A549 (cell line): ENCODE results near the gene ATP9B. TPM values are rescaled to one million over a fixed set of nuclear protein-coding genes. Genes with fewer than 3 reads are reported as not detected.

Experiments
- ATAC-seq, 2 experiments: fragments of 200-7000 bp in 1 of 2; fragments of >200 bp in 1 of 2; cut with Nextera tagmentation in 1 of 2; cut with Tn5 transposase in 1 of 2; 3 replicates each; pipeline versions ENCODE4 v1.8.0 to v1.9.1; 2018 to 2020; ENCODE audit warnings: mild to moderate bottlenecking in 1 of 2, moderate library complexity in 1 of 2
- CTCF ChIA-PET: fragments of 300-600 bp; sonication (Branson Sonifier 250); formaldehyde crosslinking; extraction: SDS; loops from one replicate; lab custom pipeline; 2021; ENCODE audit warnings: antibody characterized with exemption, inconsistent platforms; lab: Yijun Ruan, JAX
- POLR2A ChIA-PET: fragments of 350-600 bp; formaldehyde crosslinking; extraction: SDS; loops from one replicate; lab custom pipeline; 2021; ENCODE audit warnings: antibody characterized with exemption, inconsistent platforms; lab: Yijun Ruan, JAX
- DNase-seq, 2 experiments: peaks; one replicate each; pipeline versions ENCODE4 v3.0.0 to v3.0.0-alpha.2; 2011 to 2016; ENCODE audit warnings: low read depth in 1 of 2, low spot score in 1 of 2
- FAIRE-seq: peaks from 2 replicates; lab custom pipeline; 2011; peaks lifted over from hg19 to GRCh38; lab: Jason Lieb, UNC
- H3K27ac ChIP-seq, 2 experiments: fragments of >200 bp; sonication (Bioruptor Twin); formaldehyde crosslinking; 3 replicates each; pipeline ENCODE4 v1.5.1; 2016 to 2017
- H3K4me1 ChIP-seq: fragments of >200 bp; sonication (Bioruptor Twin); formaldehyde crosslinking; 3 replicates; pipeline ENCODE4 v1.6.1; 2016
- H3K4me2 ChIP-seq: fragments of >200 bp; sonication (Bioruptor Twin); formaldehyde crosslinking; 3 replicates; pipeline ENCODE4 v1.6.1; 2016
- H3K4me3 ChIP-seq: fragments of >200 bp; sonication (Bioruptor Twin); formaldehyde crosslinking; 3 replicates; pipeline ENCODE4 v1.5.1; 2016
- H3K9me3 ChIP-seq: fragments of >200 bp; sonication (Bioruptor Twin); formaldehyde crosslinking; 3 replicates; pipeline ENCODE4 v1.6.1; 2016
- CBX2 ChIP-seq: fragments of 200-600 bp; sonication (generic); IDR thresholded peaks from 2 replicates; pipeline ENCODE4 v1.6.1; 2016; ENCODE audit warnings: low read depth, mild to moderate bottlenecking, borderline replicate concordance
- CBX8 ChIP-seq: fragments of 200-600 bp; sonication (generic); IDR thresholded peaks from 2 replicates; pipeline ENCODE4 v1.6.1; 2016
- CHD2 ChIP-seq: fragments of 150-350 bp; IDR thresholded peaks from 2 replicates; pipeline ENCODE4 v1.6.1; 2014; ENCODE audit warnings: low read length; ENCODE audit not compliant: partially characterized antibody
- CHD4 ChIP-seq: fragments of 200-600 bp; sonication (generic); IDR thresholded peaks from 2 replicates; pipeline ENCODE4 v1.6.1; 2016; ENCODE audit warnings: antibody characterized with exemption, mild to moderate bottlenecking, borderline replicate concordance
- E2F6 ChIP-seq: IDR thresholded peaks from 2 replicates; pipeline ENCODE4 v1.6.1; 2012; ENCODE audit warnings: low read depth, borderline replicate concordance
- EHF ChIP-seq: fragments of 250-450 bp; sonication (Bioruptor Pico); IDR thresholded peaks from 2 replicates; pipeline ENCODE4 v1.5.0; 2020; ENCODE audit warnings: mild to moderate bottlenecking
- ESRRA ChIP-seq: fragments of 150-350 bp; IDR thresholded peaks from 2 replicates; pipeline ENCODE4 v1.6.1; 2014; ENCODE audit warnings: mild to moderate bottlenecking, low read length, borderline replicate concordance
- GATA3 ChIP-seq: IDR thresholded peaks from 2 replicates; pipeline ENCODE4 v1.6.1; 2012; ENCODE audit warnings: borderline replicate concordance
- HDAC2 ChIP-seq: fragments of 200-600 bp; sonication (generic); IDR thresholded peaks from 2 replicates; pipeline ENCODE4 v1.6.1; 2016
- HOXB13 ChIP-seq: fragments of 250-450 bp; sonication (Bioruptor Pico); IDR thresholded peaks from 2 replicates; pipeline ENCODE4 v1.5.0; 2020; ENCODE audit warnings: low read depth, mild to moderate bottlenecking, moderate library complexity
- JUN ChIP-seq, 2 experiments: fragments of >200 bp; sonication (Bioruptor Twin); formaldehyde crosslinking; IDR thresholded peaks; 2 replicates in 1 of 2; 3 replicates in 1 of 2; pipeline ENCODE4 v1.6.1; 2016 to 2017
- MAFK ChIP-seq: fragments of 450-650 bp; IDR thresholded peaks from 2 replicates; pipeline ENCODE4 v1.6.1; 2014; ENCODE audit not compliant: partially characterized antibody
- MYC ChIP-seq: IDR thresholded peaks from 2 replicates; pipeline ENCODE4 v1.6.1; 2012; ENCODE audit warnings: mild to moderate bottlenecking, inconsistent platforms, low read length, improper control_type of control experiment, borderline replicate concordance
- NR3C1 ChIP-seq: fragments of >200 bp; sonication (Bioruptor Twin); formaldehyde crosslinking; IDR thresholded peaks from 3 replicates; pipeline ENCODE4 v1.6.1; 2017
- RAD21 ChIP-seq, 2 experiments: fragments of >200 bp in 1 of 2; sonication (Bioruptor Twin) in 1 of 2; formaldehyde crosslinking in 1 of 2; IDR thresholded peaks in 1 of 2; conservative IDR thresholded peaks in 1 of 2; 2 replicates in 1 of 2; 3 replicates in 1 of 2; pipeline ENCODE4 v1.6.1; 2012 to 2018; ENCODE audit warnings: inconsistent platforms in 1 of 2
- RCOR1 ChIP-seq: fragments of 150-350 bp; IDR thresholded peaks from 2 replicates; pipeline ENCODE4 v1.6.1; 2014; ENCODE audit warnings: antibody characterized with exemption, low read length, low read depth
- RFX5 ChIP-seq: fragments of 450-650 bp; IDR thresholded peaks from 2 replicates; pipeline ENCODE4 v1.7.1; 2014; ENCODE audit warnings: antibody characterized with exemption, mild to moderate bottlenecking, moderate library complexity
- ZC3H11A ChIP-seq: fragments of 450-650 bp; IDR thresholded peaks from 2 replicates; pipeline ENCODE4 v1.6.1; 2014; ENCODE audit warnings: antibody characterized with exemption, mild to moderate bottlenecking
- ZFP36 ChIP-seq: fragments of 450-650 bp; IDR thresholded peaks from 2 replicates; pipeline ENCODE4 v1.6.1; 2014; ENCODE audit warnings: borderline replicate concordance; ENCODE audit not compliant: partially characterized antibody
- ZNF302 ChIP-seq: fragments of 250-450 bp; sonication (Bioruptor Pico); IDR thresholded peaks from 2 replicates; pipeline ENCODE4 v1.9.0; 2021; ENCODE audit warnings: inconsistent platforms, mild to moderate bottlenecking, moderate library complexity
- WGBS: methylation state at CpG from one replicate; pipeline ENCODE4 v1.1.6; 2017; ENCODE audit errors: missing lambda C conversion rate; 5-methylcytosine and 5-hydroxymethylcytosine counted together
- polyA plus RNA-seq, 4 experiments: library from polyadenylated mRNA; depleted of rRNA in 3 of 4; stranded (reverse); fragments of >200 nt; fragmentation: RNase III in 1 of 4; extraction: RNeasy Plus Mini Kit Qiagen cat#74134 plus additional on column Dnase treatment in 1 of 4; gene quantifications; 2 replicates in 3 of 4; 3 replicates in 1 of 4; pipeline ENCODE4 v1.2.3, GENCODE V29; 2011 to 2017
- TF ChIP-seq, protein P1 (sequence below): IDR thresholded peaks from 2 replicates; pipeline ENCODE4 v1.6.1; 2012
- TF ChIP-seq, protein P2 (sequence below): fragments of 450-650 bp; IDR thresholded peaks from 2 replicates; pipeline ENCODE4 v1.6.1; 2014; ENCODE audit warnings: antibody characterized with exemption
- TF ChIP-seq, protein P3 (sequence below): fragments of >200 bp; sonication (Bioruptor Twin); formaldehyde crosslinking; IDR thresholded peaks from 3 replicates; pipeline ENCODE4 v1.5.1; 2016

The ATP9B gene
- polyA plus RNA-seq, 2 of the 4 experiments (the other 2 are of a cell fraction), result 22.6 to 35.7 TPM

GRCh38 chr18:79394534-79395307, 325.5 kb downstream of the ATP9B start:
- peak in 1 of 2 experiments; percentile 44 for DNase-seq
- CTCF ChIA-PET, result interaction anchor here (3.1 kb wide), 1 partner anchor 14 kb away, joined by 17 read pairs; no protein-coding TSS in a partner anchor
- Histone ChIP-seq H3K4me3 (peak overlapping the region; percentile 52), H3K9me3 (no peaks in the 10 kb centered on the region), H3K4me2 (peak overlapping the region; percentile 97), H3K4me1 (no peaks in the 10 kb centered on the region), H3K27ac (peak overlapping the region; percentile 74 to 95)
- POLR2A ChIA-PET, result no interaction called here
- TF ChIP-seq MAFK (peak; percentile 33), RFX5 (no peak), E2F6 (no peak; the same call in 1 of the 2 replicates), RCOR1 (no peak), RAD21 (conservative IDR thresholded peaks at IDR 0.05 in 1 of 2, IDR thresholded peaks at IDR 0.05 in 1 of 2) (no peak), HOXB13 (CRISPR knock-in tag) (no peak), GATA3 (no peak), EHF (CRISPR knock-in tag) (no peak), ESRRA (no peak), HDAC2 (no peak), JUN (IDR thresholded peaks at IDR 0.05) (no peak), ZFP36 (no peak), CHD4 (no peak), MYC (0 out of 2 replicates have a peak, but pooled peaks have one; percentile 16), CBX2 (no peak), ZC3H11A (no peak), NR3C1 (no peak), CHD2 (no peak)
- TF ChIP-seq, protein P1, sequence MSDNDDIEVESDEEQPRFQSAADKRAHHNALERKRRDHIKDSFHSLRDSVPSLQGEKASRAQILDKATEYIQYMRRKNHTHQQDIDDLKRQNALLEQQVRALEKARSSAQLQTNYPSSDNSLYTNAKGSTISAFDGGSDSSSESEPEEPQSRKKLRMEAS, result peak; percentile 40
- TF ChIP-seq, protein P2, sequence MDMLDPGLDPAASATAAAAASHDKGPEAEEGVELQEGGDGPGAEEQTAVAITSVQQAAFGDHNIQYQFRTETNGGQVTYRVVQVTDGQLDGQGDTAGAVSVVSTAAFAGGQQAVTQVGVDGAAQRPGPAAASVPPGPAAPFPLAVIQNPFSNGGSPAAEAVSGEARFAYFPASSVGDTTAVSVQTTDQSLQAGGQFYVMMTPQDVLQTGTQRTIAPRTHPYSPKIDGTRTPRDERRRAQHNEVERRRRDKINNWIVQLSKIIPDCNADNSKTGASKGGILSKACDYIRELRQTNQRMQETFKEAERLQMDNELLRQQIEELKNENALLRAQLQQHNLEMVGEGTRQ, result no peak
- no peak for FAIRE-seq
- WGBS, result 0% methylated on average over 8 of the region's 67 CpGs
- ATAC-seq, result peak; percentile 40 to 65; a peak in 5 of 6 replicates

DNA sequence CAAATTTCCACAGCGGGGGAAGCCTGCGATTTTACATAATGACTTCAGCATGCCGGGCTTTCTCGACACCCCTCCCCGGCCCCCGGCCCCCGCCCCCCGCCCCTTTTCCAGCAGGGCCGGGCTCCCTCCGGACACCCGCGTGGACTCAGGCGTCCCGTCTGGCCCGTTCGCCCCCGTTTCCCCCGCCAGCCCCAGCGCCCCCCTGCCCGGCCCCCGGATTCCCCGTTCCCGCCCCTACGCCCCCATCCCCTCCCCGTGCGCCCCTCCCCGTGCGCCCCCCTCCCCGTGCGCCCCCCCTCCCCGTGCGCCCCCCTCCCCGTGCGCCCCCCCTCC, 326.1 kb downstream of the ATP9B start:
- Histone ChIP-seq H3K9me3 (no peaks in the 10 kb centered on the region), H3K27ac (peak overlapping the region; percentile 26 to 95; a peak in 4 of 6 replicates), H3K4me1 (no peaks in the 10 kb centered on the region), H3K4me3 (peak overlapping the region; percentile 52; the same call in 2 of the 3 replicates), H3K4me2 (peak overlapping the region; percentile 97)
- no peak for FAIRE-seq
- WGBS, result no CpG with 5 or more reads among the region's 34 CpGs
- DNase-seq, result no peak
- ChIA-PET CTCF (interaction anchor here (1.0 to 3.1 kb wide), 3 partner anchors 15 to 134 kb away, joined by 4 to 17 read pairs (median 4); no protein-coding TSS in a partner anchor), POLR2A (no interaction called here)
- no peak for ATAC-seq
- no peak for TF ChIP-seq CBX8
- no peak for TF ChIP-seq CHD4
- TF ChIP-seq ZFP36, result no peak
- TF ChIP-seq, protein P3, sequence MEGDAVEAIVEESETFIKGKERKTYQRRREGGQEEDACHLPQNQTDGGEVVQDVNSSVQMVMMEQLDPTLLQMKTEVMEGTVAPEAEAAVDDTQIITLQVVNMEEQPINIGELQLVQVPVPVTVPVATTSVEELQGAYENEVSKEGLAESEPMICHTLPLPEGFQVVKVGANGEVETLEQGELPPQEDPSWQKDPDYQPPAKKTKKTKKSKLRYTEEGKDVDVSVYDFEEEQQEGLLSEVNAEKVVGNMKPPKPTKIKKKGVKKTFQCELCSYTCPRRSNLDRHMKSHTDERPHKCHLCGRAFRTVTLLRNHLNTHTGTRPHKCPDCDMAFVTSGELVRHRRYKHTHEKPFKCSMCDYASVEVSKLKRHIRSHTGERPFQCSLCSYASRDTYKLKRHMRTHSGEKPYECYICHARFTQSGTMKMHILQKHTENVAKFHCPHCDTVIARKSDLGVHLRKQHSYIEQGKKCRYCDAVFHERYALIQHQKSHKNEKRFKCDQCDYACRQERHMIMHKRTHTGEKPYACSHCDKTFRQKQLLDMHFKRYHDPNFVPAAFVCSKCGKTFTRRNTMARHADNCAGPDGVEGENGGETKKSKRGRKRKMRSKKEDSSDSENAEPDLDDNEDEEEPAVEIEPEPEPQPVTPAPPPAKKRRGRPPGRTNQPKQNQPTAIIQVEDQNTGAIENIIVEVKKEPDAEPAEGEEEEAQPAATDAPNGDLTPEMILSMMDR, result no peak
- TF ChIP-seq HDAC2, result no peak
- TF ChIP-seq ZNF302 (CRISPR knock-in tag), result no peak
- no peak for TF ChIP-seq RAD21 (conservative IDR thresholded peaks at IDR 0.05 in 1 of 2, IDR thresholded peaks at IDR 0.05 in 1 of 2)
